ENCODE measurements around the gene SNIP1.
"Not testable (repeated sequence)": the region's sequence is repeated elsewhere in the genome, so short reads cannot be mapped to it uniquely, and the experiment has no call there.

Gene SNIP1

GRCh38 chr1:37553927-37554808 lies at the start of gene SNIP1:
SNIP1 (minus strand) TSS chr1:37554293; CDS start chr1:37554229, 64 bp downstream.
- peak; percentile 79 to 87 (median 83) for DNase-seq (ENCODE audit: low read depth in 3 of 3)

GRCh38 chr1:37602750-37603694 lies 48.9 kb upstream of the SNIP1 start:
- peak in 1 of 3 donors; percentile 16 for DNase-seq (ENCODE audit: low read depth in 3 of 3)

- DNase-seq (ENCODE audit: low read depth in 3 of 3), result no peak
Measured at GRCh38 chr1:37601441-37601840, 47.3 kb upstream of the SNIP1 start.

- no peak for DNase-seq (ENCODE audit: low read depth in 3 of 3)
Measured at GRCh38 chr1:37599940-37600339, 45.8 kb upstream of the SNIP1 start.

- DNase-seq (ENCODE audit: low read depth in 3 of 3), result no peak
Measured at GRCh38 chr1:37596182-37596667, 42.1 kb upstream of the SNIP1 start.

DNA sequence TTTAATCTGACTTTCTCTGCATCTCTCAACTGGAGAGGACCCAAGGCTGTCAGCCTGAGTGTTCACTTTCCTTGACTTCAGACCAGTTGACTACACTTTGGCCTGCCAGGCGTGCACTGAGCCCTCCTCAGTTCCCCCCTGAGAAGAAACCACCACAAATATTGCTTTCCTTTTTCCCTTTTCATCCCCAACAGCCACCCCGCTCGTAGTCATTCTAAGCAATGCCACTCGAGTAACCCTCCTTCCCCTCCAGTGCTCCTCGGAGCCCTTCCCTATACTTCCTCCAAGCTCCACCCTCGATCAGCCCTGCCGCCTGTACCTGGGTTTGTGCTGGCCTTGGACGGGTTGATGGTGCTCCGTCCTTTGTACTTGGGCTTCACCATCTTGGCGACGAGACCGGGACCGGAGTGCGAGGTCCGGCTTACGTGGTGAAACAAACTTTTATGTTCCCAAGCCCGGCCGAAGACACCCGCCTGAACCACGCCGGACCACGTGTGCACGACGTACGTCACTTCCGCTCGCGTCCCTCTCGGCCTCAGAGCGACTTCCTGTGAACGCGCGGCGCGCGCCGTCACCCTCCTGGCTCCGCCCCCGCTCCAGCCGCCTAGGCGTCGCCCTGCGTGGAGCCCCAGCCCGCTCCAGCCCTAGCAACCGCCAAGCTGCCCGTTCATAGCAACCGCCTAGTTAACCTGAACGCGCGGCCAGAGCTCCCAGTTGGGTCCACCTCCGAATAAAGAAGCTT lies 41.5 kb upstream of the SNIP1 start, which contains the start of gene GNL2:
GNL2 (minus strand) TSS at position 498 of the 742 bp plus-strand sequence; CDS start at position 383, 115 bp downstream.
- DNase-seq (ENCODE audit: low read depth in 3 of 3), result peak; percentile 93 to 96 (median 94)

DNA sequence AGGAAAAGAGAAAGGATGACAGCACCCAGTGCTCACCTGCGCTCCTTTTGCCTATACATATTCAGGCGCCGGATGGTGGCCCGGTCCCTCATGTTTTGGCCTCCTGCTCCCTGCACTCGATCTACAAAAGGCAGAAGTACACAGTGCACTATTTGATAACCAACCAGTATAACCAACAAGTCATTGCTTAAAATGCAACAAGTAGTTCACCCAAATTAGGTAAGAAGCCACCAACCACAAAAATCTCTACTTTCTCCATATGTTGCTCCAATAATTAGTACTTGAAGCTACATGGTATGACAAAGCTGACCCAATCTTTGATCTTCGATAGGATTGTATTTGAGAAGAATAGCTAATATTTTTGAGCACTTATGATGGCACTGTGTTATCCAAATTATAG lies 39.6 kb upstream of the SNIP1 start:
- DNase-seq (ENCODE audit: low read depth in 3 of 3), result no peak

- no peak for DNase-seq (ENCODE audit: low read depth in 3 of 3)
Measured at GRCh38 chr1:37588939-37589338, 34.8 kb upstream of the SNIP1 start.

DNA sequence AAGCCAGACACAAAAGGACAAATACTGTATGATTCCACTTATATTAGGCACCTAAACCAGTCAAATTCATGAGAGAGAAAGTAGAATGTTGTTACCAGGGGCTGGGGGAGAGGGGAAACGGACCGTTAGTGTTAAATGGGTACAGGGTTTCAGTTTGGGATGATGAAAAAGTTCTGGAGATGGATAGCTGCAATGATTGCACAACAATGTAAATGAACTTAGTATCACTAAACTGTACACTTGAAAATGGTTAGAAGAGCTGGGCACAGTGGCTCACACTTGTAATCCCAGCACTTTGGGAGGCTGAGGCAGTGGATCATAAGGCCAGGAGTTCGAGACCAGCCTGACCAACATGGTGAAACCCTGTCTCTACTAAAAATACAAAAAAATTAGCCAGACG lies 30.5 kb upstream of the SNIP1 start:
- DNase-seq (ENCODE audit: low read depth in 3 of 3), result not testable (repeated sequence)

DNA sequence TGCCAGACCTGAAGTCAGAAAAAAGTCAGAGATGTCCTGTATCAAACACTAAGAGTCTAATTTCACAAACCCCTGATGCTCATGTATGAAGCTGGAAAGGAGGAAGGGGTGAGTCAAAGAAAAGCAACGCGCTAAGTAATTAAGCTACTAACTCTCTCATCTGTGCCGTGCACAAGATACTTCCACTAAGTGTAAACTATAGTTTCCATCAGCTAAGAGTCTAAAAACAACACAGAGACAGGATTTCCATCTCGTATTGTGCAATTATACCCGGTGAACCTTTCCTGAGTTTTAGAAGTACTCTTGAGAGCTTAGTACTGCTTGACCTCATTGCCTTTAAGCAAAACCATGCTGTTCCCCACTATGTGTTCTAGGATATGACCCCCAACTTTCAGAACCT lies 21.6 kb upstream of the SNIP1 start:
- DNase-seq (ENCODE audit: low read depth in 3 of 3), result no peak

DNA sequence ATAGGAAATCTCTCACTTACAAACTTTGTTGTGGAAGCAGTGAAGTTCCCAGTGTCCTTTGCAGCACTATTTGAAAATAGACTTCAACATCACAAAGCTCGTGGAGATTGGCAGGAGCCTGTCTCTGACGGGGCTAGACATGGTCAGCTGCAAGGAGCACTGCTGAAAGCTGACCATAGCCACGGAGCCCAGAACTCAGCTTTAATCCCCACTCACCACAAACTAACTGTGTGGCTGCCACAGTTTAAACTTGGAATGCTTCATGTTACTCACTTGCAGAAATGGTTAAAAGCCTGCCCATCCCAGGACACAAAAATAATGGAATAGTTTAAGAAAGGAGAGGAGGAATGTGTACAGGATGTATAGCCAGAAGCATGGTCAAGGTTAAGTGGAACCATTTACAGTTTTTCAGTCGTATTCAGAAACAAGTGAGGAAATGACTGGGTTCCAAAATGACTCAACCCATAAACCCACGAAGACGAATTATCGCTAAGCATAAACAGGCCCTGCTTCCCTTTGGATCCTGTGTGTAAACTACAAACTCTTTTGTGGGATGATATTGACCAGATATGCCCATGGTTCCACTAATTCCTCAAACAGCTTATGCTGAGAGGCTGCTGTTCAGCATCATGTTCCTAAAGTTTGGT lies 20.9 kb upstream of the SNIP1 start:
- DNase-seq (ENCODE audit: low read depth in 3 of 3), result no peak

- DNase-seq (ENCODE audit: low read depth in 3 of 3), result no peak
Measured at GRCh38 chr1:37570528-37571334, 16.6 kb upstream of the SNIP1 start.

DNA sequence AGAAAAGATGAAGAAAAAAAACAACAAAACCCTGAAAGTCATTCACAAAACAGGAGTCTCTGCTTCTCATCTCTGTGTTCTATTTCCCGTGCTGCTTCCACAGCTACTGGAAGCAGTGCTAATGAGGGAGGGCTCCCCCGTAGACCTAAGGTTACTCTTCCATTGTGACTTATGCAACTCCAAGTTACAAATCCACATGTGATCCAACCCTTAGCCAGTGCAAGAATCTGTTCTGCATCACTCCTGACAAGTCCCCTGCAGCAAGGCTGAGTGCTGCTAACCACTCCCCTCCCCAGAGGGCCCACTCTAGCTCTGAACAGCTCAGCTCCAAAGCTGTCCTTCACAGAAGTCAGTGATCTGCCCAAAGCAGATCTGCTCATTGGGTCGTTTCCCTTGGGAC lies 12.9 kb upstream of the SNIP1 start:
- DNase-seq (ENCODE audit: low read depth in 3 of 3), result no peak

- no peak for DNase-seq (ENCODE audit: low read depth in 3 of 3)
Measured at GRCh38 chr1:37564892-37565291, 10.8 kb upstream of the SNIP1 start.

DNA sequence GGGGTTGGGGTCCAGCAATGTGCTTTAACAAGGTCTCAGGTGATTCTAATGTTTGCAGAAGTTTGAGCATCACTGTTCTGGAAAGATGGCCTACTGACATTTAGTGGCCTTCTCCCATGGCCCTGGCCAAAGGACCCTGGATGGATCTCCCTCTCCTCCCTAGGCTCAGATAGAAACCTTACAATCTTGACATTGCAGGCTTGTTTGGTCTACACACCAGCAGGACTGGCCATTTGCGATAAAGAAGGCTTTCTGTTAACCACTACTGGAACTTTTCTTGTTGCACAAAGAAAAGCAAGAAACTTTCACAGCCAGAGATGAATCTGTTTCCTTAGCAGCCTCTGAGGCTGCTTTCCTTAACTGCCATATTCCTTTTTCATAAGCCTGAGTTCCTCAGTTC lies 8.9 kb upstream of the SNIP1 start:
- DNase-seq (ENCODE audit: low read depth in 3 of 3), result no peak

DNA sequence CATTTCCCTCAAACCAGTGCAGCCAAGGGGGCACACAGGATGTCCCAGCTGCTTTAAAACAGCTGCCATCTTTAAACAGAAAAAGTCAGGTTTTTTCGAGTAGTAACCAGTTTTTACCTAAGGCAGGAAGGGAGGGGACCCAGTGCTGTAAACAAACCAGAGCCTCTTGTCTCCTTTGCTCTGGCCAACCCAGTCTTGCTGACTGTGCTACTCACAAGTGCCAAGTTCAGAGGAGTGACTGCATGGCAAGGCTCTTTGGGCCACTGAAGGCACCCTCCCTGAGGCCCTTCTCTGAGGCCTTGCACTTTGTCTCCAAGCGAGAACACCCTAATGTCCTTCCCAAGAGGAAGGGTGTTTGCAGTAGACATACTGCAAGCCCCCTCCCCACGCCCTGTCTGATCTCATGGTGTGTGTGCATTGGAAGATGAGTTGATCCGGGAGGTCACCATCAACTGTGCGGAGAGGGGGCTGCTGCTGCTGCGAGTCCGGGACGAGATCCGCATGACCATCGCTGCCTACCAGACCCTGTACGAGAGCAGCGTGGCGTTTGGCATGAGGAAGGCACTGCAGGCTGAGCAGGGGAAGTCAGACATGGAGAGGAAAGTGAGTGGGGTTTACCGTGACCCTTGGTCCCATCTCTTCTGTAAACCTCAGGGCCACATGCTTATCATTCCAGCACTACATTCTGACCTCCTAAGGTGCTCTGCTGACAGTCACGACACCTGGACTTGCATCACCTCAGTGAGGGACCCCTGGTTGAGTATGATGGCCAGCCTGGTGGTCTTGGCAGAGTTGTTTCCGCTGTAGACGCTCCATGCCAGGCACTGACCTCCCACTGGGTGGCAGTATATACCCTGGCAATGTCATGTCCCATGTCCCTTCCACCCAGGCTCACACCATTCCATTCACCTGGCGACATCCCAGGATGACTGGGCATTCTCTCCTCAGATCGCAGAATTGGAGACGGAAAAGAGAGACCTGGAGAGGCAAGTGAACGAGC lies 7.3 kb upstream of the SNIP1 start:
- DNase-seq (ENCODE audit: low read depth in 3 of 3), result peak in 1 of 3 donors; percentile 31

DNA sequence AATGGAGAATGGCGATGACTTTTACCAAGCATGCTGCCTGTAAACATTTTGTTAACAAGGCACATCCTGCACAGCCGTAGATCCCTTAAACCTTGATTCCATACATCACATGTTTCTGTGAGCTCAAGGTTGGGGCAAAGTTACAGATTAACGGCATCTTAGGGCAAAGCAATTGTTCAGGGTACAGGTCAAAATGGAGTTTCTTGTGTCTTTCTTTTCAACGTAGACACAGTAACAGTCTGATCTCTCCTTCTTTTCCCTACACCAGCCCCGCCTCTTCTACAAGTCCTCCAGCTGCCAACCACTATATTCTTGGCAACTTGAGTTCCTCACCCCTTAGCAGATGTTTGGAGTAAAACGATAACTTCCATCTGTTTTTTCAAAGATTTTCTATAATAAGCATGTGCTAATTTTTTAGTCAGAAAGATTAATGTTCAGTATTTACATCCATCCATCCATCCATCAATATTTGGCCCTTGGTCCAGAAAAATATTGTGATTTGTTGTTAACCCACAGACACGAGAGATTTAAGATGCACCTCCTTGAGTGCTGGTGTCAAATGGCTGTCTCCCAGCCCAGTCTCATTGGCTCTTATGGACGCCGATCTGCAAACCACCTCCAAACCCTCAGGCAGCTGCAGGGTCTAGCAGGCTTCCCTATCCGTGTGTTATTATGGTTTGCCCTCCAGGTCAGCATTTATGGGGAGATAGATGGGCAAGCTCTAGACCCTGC lies 6.5 kb upstream of the SNIP1 start:
- DNase-seq (ENCODE audit: low read depth in 3 of 3), result no peak

- not testable (repeated sequence) for DNase-seq (ENCODE audit: low read depth in 3 of 3)
Measured at GRCh38 chr1:37559957-37560379, 5.9 kb upstream of the SNIP1 start.
